ENCODE results near the gene KCNMB1.

Gene KCNMB1

DNA sequence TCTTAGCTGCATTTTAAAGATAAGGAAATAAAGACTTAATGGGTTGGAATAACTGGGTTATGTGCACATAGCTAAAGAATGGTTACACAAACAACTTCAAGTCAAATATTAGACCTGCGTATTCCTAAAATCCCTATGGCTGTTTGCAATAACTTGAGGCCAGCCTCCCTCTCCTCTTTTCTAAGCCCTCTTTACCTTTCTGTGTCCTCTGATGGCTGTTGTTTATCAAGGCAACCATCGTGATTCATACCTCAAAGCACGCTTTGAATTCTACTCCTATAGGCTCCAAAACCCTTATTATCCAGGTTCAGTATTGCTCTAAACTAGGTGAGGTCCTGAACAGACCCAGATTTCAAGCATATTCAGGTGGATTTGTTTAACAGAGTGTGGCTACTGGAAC lies 46.0 kb downstream of the KCNMB1 start:
- no peak overlapping the region for H3K9ac ChIP-seq (ENCODE audit: insufficient read length, low read depth)
- no peaks in the 10 kb centered on the region for H3K27me3 ChIP-seq (ENCODE audit: insufficient read depth, insufficient read length)
- peaks cover 14% of the 10 kb centered on the region for H3K9me3 ChIP-seq (ENCODE audit: insufficient read depth, low read length)
- peaks cover 2% of the 10 kb centered on the region for H3K4me1 ChIP-seq (ENCODE audit: insufficient read depth, insufficient read length)
- no peaks in the 10 kb centered on the region for H3K36me3 ChIP-seq (ENCODE audit: insufficient read depth, insufficient read length, low read length)
- no peak overlapping the region for H3K4me3 ChIP-seq (ENCODE audit: insufficient read length, low read depth)
- no peak for TF ChIP-seq SUZ12 (IDR thresholded peaks at IDR 0.05; ENCODE audit: extremely low read depth, insufficient read depth, insufficient read length)
- no peak for TF ChIP-seq ZNF274 (IDR thresholded peaks at IDR 0.05; ENCODE audit: low read depth, low read length)
- no peak for TF ChIP-seq YY1 (IDR thresholded peaks at IDR 0.05; ENCODE audit: insufficient read depth, insufficient read length)
- no peak for DNase-seq (ENCODE audit: low read depth, low spot score)

- H3K36me3 ChIP-seq (ENCODE audit: insufficient read depth, insufficient read length, low read length), result no peaks in the 10 kb centered on the region
- peaks cover 2% of the 10 kb centered on the region for H3K4me1 ChIP-seq (ENCODE audit: insufficient read depth, insufficient read length)
- no peak for TF ChIP-seq YY1 (IDR thresholded peaks at IDR 0.05; ENCODE audit: insufficient read depth, insufficient read length)
- TF ChIP-seq SUZ12 (IDR thresholded peaks at IDR 0.05; ENCODE audit: extremely low read depth, insufficient read depth, insufficient read length), result no peak
- no peak for TF ChIP-seq ZNF274 (IDR thresholded peaks at IDR 0.05; ENCODE audit: low read depth, low read length)
- H3K9me3 ChIP-seq (ENCODE audit: insufficient read depth, low read length), result peaks cover 14% of the 10 kb centered on the region
- DNase-seq (ENCODE audit: low read depth, low spot score), result no peak
- H3K9ac ChIP-seq (ENCODE audit: insufficient read length, low read depth), result no peak overlapping the region
- no peaks in the 10 kb centered on the region for H3K27me3 ChIP-seq (ENCODE audit: insufficient read depth, insufficient read length)
- H3K4me3 ChIP-seq (ENCODE audit: insufficient read length, low read depth), result no peak overlapping the region
Measured at GRCh38 chr5:170342153-170342725, 46.9 kb downstream of the KCNMB1 start.

DNA sequence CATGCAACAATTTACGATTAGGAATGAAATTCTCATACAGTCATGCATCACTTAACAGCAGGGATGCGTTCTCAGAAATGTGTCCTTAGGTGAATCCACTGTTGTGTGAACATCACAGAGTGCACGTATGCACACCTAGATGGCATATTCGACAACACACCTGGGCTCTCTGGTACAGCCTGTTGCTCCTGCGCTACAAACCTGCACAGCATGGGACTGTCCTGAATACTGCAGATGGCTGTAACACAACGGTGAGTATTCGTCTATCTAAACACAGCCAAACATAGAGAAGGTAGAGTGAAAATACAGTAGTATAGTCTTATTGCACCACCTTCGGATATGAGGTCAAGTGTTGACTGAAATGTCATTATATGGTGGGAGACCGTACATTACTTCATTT lies 47.6 kb downstream of the KCNMB1 start:
- no peak overlapping the region for H3K4me3 ChIP-seq (ENCODE audit: insufficient read length, low read depth)
- DNase-seq (ENCODE audit: low read depth, low spot score), result no peak
- no peaks in the 10 kb centered on the region for H3K36me3 ChIP-seq (ENCODE audit: insufficient read depth, insufficient read length, low read length)
- H3K27me3 ChIP-seq (ENCODE audit: insufficient read depth, insufficient read length), result no peaks in the 10 kb centered on the region
- H3K4me1 ChIP-seq (ENCODE audit: insufficient read depth, insufficient read length), result peaks cover 4% of the 10 kb centered on the region
- no peak overlapping the region for H3K9ac ChIP-seq (ENCODE audit: insufficient read length, low read depth)
- H3K9me3 ChIP-seq (ENCODE audit: insufficient read depth, low read length), result peaks cover 14% of the 10 kb centered on the region
- TF ChIP-seq ZNF274 (IDR thresholded peaks at IDR 0.05; ENCODE audit: low read depth, low read length) (no peak), SUZ12 (IDR thresholded peaks at IDR 0.05; ENCODE audit: extremely low read depth, insufficient read depth, insufficient read length) (no peak)

DNA sequence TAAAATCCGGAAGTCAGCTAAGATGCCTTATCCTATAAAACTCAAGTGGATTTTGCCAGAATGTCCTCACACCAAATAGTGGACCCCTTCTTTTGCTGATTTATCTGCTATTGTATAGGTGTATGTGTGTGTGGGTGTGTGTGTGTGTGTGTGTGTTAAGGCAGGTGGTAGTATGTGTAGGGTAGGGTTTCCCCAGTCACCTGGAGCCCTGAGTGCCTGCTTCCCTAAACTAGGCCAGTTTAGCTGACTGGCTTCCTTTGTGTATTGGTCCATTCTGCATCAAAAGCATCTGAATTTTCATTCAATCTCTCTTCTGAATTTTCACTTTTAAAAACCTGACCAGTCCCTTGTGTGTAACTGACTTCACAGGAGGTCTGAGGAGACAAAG lies 49.4 kb downstream of the KCNMB1 start:
- Histone ChIP-seq H3K9me3 (ENCODE audit: insufficient read depth, low read length) (peaks cover 14% of the 10 kb centered on the region), H3K27me3 (ENCODE audit: insufficient read depth, insufficient read length) (no peaks in the 10 kb centered on the region), H3K4me3 (ENCODE audit: insufficient read length, low read depth) (no peak overlapping the region), H3K4me1 (ENCODE audit: insufficient read depth, insufficient read length) (peaks cover 4% of the 10 kb centered on the region), H3K36me3 (ENCODE audit: insufficient read depth, insufficient read length, low read length) (no peaks in the 10 kb centered on the region), H3K9ac (ENCODE audit: insufficient read length, low read depth) (no peak overlapping the region)
- DNase-seq (ENCODE audit: low read depth, low spot score), result no peak
- TF ChIP-seq SUZ12 (IDR thresholded peaks at IDR 0.05; ENCODE audit: extremely low read depth, insufficient read depth, insufficient read length) (no peak), YY1 (IDR thresholded peaks at IDR 0.05; ENCODE audit: insufficient read depth, insufficient read length) (no peak), ZNF274 (IDR thresholded peaks at IDR 0.05; ENCODE audit: low read depth, low read length) (no peak)

GRCh38 chr5:170338933-170339779 lies 50.0 kb downstream of the KCNMB1 start:
- no peak for DNase-seq (ENCODE audit: low read depth, low spot score)
- Histone ChIP-seq H3K36me3 (ENCODE audit: insufficient read depth, insufficient read length, low read length) (no peaks in the 10 kb centered on the region), H3K4me1 (ENCODE audit: insufficient read depth, insufficient read length) (peaks cover 6% of the 10 kb centered on the region), H3K27me3 (ENCODE audit: insufficient read depth, insufficient read length) (no peaks in the 10 kb centered on the region), H3K9ac (ENCODE audit: insufficient read length, low read depth) (no peak overlapping the region), H3K4me3 (ENCODE audit: insufficient read length, low read depth) (no peak overlapping the region), H3K9me3 (ENCODE audit: insufficient read depth, low read length) (peaks cover 14% of the 10 kb centered on the region)
- TF ChIP-seq SUZ12 (IDR thresholded peaks at IDR 0.05; ENCODE audit: extremely low read depth, insufficient read depth, insufficient read length), result no peak
- TF ChIP-seq ZNF274 (IDR thresholded peaks at IDR 0.05; ENCODE audit: low read depth, low read length), result no peak
- no peak for TF ChIP-seq YY1 (IDR thresholded peaks at IDR 0.05; ENCODE audit: insufficient read depth, insufficient read length)

GRCh38 chr5:170338291-170338690 lies 50.9 kb downstream of the KCNMB1 start:
- H3K27me3 ChIP-seq (ENCODE audit: insufficient read depth, insufficient read length), result no peaks in the 10 kb centered on the region

DNA sequence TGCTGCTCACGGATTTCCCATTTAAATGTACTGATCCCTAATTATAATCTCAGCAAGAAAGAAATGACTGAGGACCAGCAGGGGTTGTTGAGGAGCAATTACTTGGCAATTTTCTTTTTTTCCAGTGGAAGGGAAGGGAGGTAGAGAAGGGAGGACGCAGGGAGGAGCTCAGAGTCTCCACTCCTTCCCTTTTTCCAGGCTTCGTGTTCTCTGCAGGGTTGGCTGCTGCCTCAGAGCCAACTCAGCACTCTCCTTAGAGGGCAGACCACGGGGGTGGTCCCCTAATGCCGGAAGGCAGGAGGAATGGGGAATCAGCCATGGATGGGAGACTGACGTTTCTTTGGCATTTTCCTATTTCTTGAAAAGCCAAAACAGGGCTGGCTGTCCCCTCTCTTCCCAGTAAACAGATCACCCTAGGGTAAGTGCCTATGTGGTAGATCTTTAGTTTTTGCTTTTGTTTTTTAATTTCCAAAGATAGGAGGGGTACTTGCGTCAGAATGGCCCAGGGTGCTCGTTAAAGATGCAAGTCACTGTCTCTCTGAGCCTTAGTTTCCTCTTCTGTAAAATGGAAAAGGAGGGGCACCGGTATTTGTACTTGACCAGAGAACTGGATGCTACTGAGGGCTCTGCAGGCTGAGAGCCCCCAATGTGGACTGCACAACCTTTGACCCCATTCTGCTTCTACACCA lies 52.0 kb downstream of the KCNMB1 start:
- Histone ChIP-seq H3K9ac (ENCODE audit: insufficient read length, low read depth) (no peak overlapping the region), H3K27me3 (ENCODE audit: insufficient read depth, insufficient read length) (no peaks in the 10 kb centered on the region), H3K4me3 (ENCODE audit: insufficient read length, low read depth) (no peak overlapping the region), H3K36me3 (ENCODE audit: insufficient read depth, insufficient read length, low read length) (no peaks in the 10 kb centered on the region), H3K4me1 (ENCODE audit: insufficient read depth, insufficient read length) (peaks cover 12% of the 10 kb centered on the region), H3K9me3 (ENCODE audit: insufficient read depth, low read length) (peaks cover 14% of the 10 kb centered on the region)
- DNase-seq (ENCODE audit: low read depth, low spot score), result no peak
- TF ChIP-seq ZNF274 (IDR thresholded peaks at IDR 0.05; ENCODE audit: low read depth, low read length), result no peak
- no peak for TF ChIP-seq SUZ12 (IDR thresholded peaks at IDR 0.05; ENCODE audit: extremely low read depth, insufficient read depth, insufficient read length)
- TF ChIP-seq YY1 (IDR thresholded peaks at IDR 0.05; ENCODE audit: insufficient read depth, insufficient read length), result no peak

More at GRCh38 chr5:170338291-170338690, 50.9 kb downstream of the KCNMB1 start:
- Histone ChIP-seq H3K4me1 (ENCODE audit: insufficient read depth, insufficient read length) (peaks cover 7% of the 10 kb centered on the region), H3K4me3 (ENCODE audit: insufficient read length, low read depth) (no peak overlapping the region), H3K36me3 (ENCODE audit: insufficient read depth, insufficient read length, low read length) (no peaks in the 10 kb centered on the region), H3K9ac (ENCODE audit: insufficient read length, low read depth) (no peak overlapping the region), H3K9me3 (ENCODE audit: insufficient read depth, low read length) (peaks cover 14% of the 10 kb centered on the region)
- DNase-seq (ENCODE audit: low read depth, low spot score), result no peak
- no peak for TF ChIP-seq ZNF274 (IDR thresholded peaks at IDR 0.05; ENCODE audit: low read depth, low read length)

Measured in NT2/D1 (cell line).